Osteocyte (in vitro differentiated cells): ENCODE data around the gene RPS19BP1. TPM values are rescaled to one million over a fixed set of nuclear protein-coding genes. Genes with fewer than 3 reads are reported as not detected.

ENCODE experiments used
- DNase-seq: peaks from one replicate; pipeline ENCODE4 v3.0.0; 2021; ENCODE audit warnings: mixed read lengths; ENCODE audit not compliant: unreplicated experiment; ENCODE audit errors: extremely low spot score
- H3K27ac Mint-ChIP-seq: one replicate; pipeline ENCODE4 v1.8.0; 2021; ENCODE audit warnings: mild to moderate bottlenecking, mixed read lengths; ENCODE audit not compliant: unreplicated experiment
- H3K27me3 Mint-ChIP-seq: one replicate; pipeline ENCODE4 v1.8.0; 2021; ENCODE audit warnings: mixed read lengths; ENCODE audit not compliant: unreplicated experiment
- H3K36me3 Mint-ChIP-seq: one replicate; pipeline ENCODE4 v1.8.0; 2021; ENCODE audit warnings: mixed read lengths; ENCODE audit not compliant: unreplicated experiment
- H3K4me1 Mint-ChIP-seq: one replicate; pipeline ENCODE4 v1.8.0; 2021; ENCODE audit warnings: mixed read lengths; ENCODE audit not compliant: unreplicated experiment
- H3K4me3 Mint-ChIP-seq: one replicate; pipeline ENCODE4 v1.8.0; 2021; ENCODE audit warnings: mild to moderate bottlenecking, moderate library complexity, mixed read lengths; ENCODE audit not compliant: unreplicated experiment
- H3K9me3 Mint-ChIP-seq: one replicate; pipeline ENCODE4 v1.8.0; 2021; ENCODE audit warnings: mixed read lengths; ENCODE audit not compliant: unreplicated experiment
- CTCF ChIP-seq: fragments of 200-600 bp; sonication (generic); IDR thresholded peaks from 2 replicates; pipeline ENCODE4 v1.5.0; 2021; ENCODE audit warnings: antibody characterized with exemption, mild to moderate bottlenecking, moderate library complexity
- total RNA-seq: library from RNA; stranded (reverse); gene quantifications from 2 replicates; pipeline ENCODE4 v1.2.1, GENCODE V29; 2021

The RPS19BP1 gene
- total RNA-seq, 1 donor from 2014 or later = 53.1 TPM

DNA sequence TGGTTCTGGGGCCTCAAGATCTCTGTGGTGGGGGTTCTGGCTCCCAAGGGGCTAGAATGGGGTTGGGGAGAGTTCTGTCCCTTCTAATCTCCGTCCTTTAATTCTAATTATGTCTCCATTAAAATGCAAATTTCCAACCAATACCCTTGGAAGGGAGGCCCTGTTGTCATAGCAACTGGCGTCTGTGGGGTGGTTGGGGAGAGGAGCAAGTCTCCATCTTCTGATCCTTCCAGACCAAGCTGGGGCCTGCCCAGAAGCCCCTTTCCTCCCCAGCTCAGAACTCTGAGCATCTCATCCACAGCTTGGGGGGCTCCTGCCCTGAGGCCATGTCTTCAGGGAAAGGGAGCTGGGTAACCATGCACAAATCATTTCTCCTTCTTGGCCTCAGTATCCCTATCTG, 5.4 kb upstream of the RPS19BP1 start:
- peaks cover 8% of the 10 kb centered on the region for H3K27me3 Mint-ChIP-seq
- H3K4me3 Mint-ChIP-seq = no peak overlapping the region
- no peak overlapping the region for H3K27ac Mint-ChIP-seq
- no peaks in the 10 kb centered on the region for H3K9me3 Mint-ChIP-seq
- DNase-seq = no peak
- H3K4me1 Mint-ChIP-seq = peaks cover 3% of the 10 kb centered on the region
- TF ChIP-seq CTCF = no peak
- H3K36me3 Mint-ChIP-seq = no peaks in the 10 kb centered on the region

DNA sequence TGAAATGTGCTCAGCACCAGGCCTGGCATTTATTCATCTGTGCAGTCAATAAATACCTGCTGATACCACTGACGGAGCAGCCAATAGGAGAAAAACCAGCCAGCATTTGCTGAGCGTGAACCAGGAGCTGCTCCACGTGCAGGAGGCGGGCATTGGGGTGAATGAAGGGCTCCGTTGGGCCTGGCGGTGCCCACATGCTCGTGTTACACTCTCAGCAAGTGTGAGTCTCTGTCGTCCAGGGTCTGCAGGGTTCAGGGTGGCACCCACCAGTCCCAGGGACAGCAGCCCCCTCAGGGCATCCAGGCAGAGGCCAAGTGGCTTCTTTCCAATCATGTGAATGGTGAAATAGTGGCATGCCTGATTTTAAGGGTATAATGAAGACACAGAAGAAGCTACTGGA, 4.2 kb upstream of the RPS19BP1 start:
- no peak for DNase-seq
- Mint-ChIP-seq H3K9me3 (no peaks in the 10 kb centered on the region), H3K36me3 (no peaks in the 10 kb centered on the region), H3K27me3 (peaks cover 8% of the 10 kb centered on the region), H3K27ac (no peak overlapping the region), H3K4me1 (peaks cover 9% of the 10 kb centered on the region), H3K4me3 (no peak overlapping the region)
- no peak for TF ChIP-seq CTCF

- Mint-ChIP-seq H3K9me3 (no peaks in the 10 kb centered on the region), H3K27me3 (peaks cover 6% of the 10 kb centered on the region), H3K4me3 (no peak overlapping the region), H3K27ac (no peak overlapping the region), H3K36me3 (no peaks in the 10 kb centered on the region), H3K4me1 (peaks cover 16% of the 10 kb centered on the region)
- DNase-seq = no peak
- TF ChIP-seq CTCF = no peak
These were observed 3.4 kb upstream of the RPS19BP1 start for GRCh38 chr22:39535831-39536449.

GRCh38 chr22:39535357-39535725, 2.8 kb upstream of the RPS19BP1 start:
- H3K4me1 Mint-ChIP-seq = peaks cover 22% of the 10 kb centered on the region
- H3K4me3 Mint-ChIP-seq = no peak overlapping the region
- H3K27me3 Mint-ChIP-seq = peaks cover 3% of the 10 kb centered on the region
- no peaks in the 10 kb centered on the region for H3K9me3 Mint-ChIP-seq
- no peak for DNase-seq
- no peaks in the 10 kb centered on the region for H3K36me3 Mint-ChIP-seq
- no peak overlapping the region for H3K27ac Mint-ChIP-seq
- no peak for TF ChIP-seq CTCF

- H3K9me3 Mint-ChIP-seq = no peaks in the 10 kb centered on the region
- no peaks in the 10 kb centered on the region for H3K27me3 Mint-ChIP-seq
- no peak overlapping the region for H3K4me3 Mint-ChIP-seq
- DNase-seq = peak; percentile 94
- H3K27ac Mint-ChIP-seq = no peak overlapping the region
- peaks cover 4% of the 10 kb centered on the region for H3K36me3 Mint-ChIP-seq
- peaks cover 28% of the 10 kb centered on the region for H3K4me1 Mint-ChIP-seq
- TF ChIP-seq CTCF = peak; percentile 99
These were observed 2.2 kb upstream of the RPS19BP1 start for GRCh38 chr22:39534591-39535356.
